GM19468 (cell line): ENCODE measurements around the gene GPRC5D.

Experiments used
- ATAC-seq: cut with Tn5 transposase; IDR thresholded peaks from one replicate; pipeline ENCODE4 v1.9.1; 2021; ENCODE audit warnings: mild to moderate bottlenecking, moderate library complexity, moderate number of reproducible peaks; ENCODE audit not compliant: unreplicated experiment; ENCODE audit errors: extremely low read depth

Gene GPRC5D

GRCh38 chr12:12941450-12942350 is 10.3 kb downstream of the GPRC5D start:
- no peak for ATAC-seq

- ATAC-seq, result no peak
These were observed 12.1 kb downstream of the GPRC5D start for GRCh38 chr12:12939888-12940287.

GRCh38 chr12:12938541-12938940 is 13.4 kb downstream of the GPRC5D start:
- no peak for ATAC-seq

- no peak for ATAC-seq
These were observed 14.9 kb downstream of the GPRC5D start for GRCh38 chr12:12936983-12937491.

GRCh38 chr12:12934556-12934955 is 17.4 kb downstream of the GPRC5D start:
- ATAC-seq, result no peak

GRCh38 chr12:12933742-12934141 is 18.2 kb downstream of the GPRC5D start:
- ATAC-seq, result no peak

- no peak for ATAC-seq
These were observed 21.2 kb downstream of the GPRC5D start for GRCh38 chr12:12930633-12931219.

GRCh38 chr12:12929696-12930095 is 22.3 kb downstream of the GPRC5D start:
- ATAC-seq, result no peak

- no peak for ATAC-seq
These were observed 24.5 kb downstream of the GPRC5D start for GRCh38 chr12:12927211-12928079.

- no peak for ATAC-seq
These were observed 25.3 kb downstream of the GPRC5D start for GRCh38 chr12:12926571-12927071.

GRCh38 chr12:12925388-12925787 is 26.6 kb downstream of the GPRC5D start:
- no peak for ATAC-seq

- ATAC-seq, result no peak
These were observed 27.8 kb downstream of the GPRC5D start for GRCh38 chr12:12924169-12924568.

GRCh38 chr12:12922978-12923377 is 29.0 kb downstream of the GPRC5D start:
- ATAC-seq, result no peak

GRCh38 chr12:12922191-12922616 is 29.8 kb downstream of the GPRC5D start:
- ATAC-seq, result no peak

- ATAC-seq, result no peak
These were observed 32.1 kb downstream of the GPRC5D start for GRCh38 chr12:12919666-12920435.

- no peak for ATAC-seq
These were observed 33.1 kb downstream of the GPRC5D start for GRCh38 chr12:12918781-12919389.

GRCh38 chr12:12917517-12917916 is 34.5 kb downstream of the GPRC5D start:
- no peak for ATAC-seq

- ATAC-seq, result peak; percentile 63
These were observed 35.6 kb downstream of the GPRC5D start for GRCh38 chr12:12916135-12916944.
